Endothelial cell of umbilical vein (primary cell): ENCODE data around the gene ZNF556. TPM values are rescaled to one million over a fixed set of nuclear protein-coding genes. Genes with fewer than 3 reads are reported as not detected.

ENCODE experiments used
- BruUV-seq: library from RNA; stranded (reverse); fragments of 400-500 nt; replicated peaks from 2 replicates; lab custom pipeline; 2021; lab: Mats Ljungman, UMichigan
- CTCF ChIA-PET: fragments of 300-600, 350-600 bp; sonication (Branson Sonifier 250); formaldehyde crosslinking; loops from one replicate; lab custom pipeline; 2021; ENCODE audit warnings: antibody characterized with exemption, inconsistent platforms; lab: Charles Lee
- POLR2A ChIA-PET: fragments of 300-600, 350-600 bp; sonication (Branson Sonifier 250); formaldehyde crosslinking; loops from one replicate; lab custom pipeline; 2021; ENCODE audit warnings: antibody characterized with exemption, inconsistent platforms; lab: Charles Lee
- DNase-seq: peaks from one replicate; pipeline ENCODE4 v3.0.0-alpha.2; 2011; ENCODE audit warnings: low read depth, low spot score
- FAIRE-seq: peaks from 2 replicates; lab custom pipeline; 2011; peaks lifted over from hg19 to GRCh38; lab: Jason Lieb, UNC
- H2AFZ ChIP-seq: 2 replicates; pipeline ENCODE4 v1.6.0; 2012; ENCODE audit warnings: low read depth, low read length, control low read depth, inconsistent platforms
- H3K27ac ChIP-seq: 2 replicates; pipeline ENCODE4 v1.5.1; 2011; ENCODE audit warnings: low read depth, mild to moderate bottlenecking, control low read depth, low read length, moderate library complexity; ENCODE audit not compliant: insufficient read depth
- H3K27me3 ChIP-seq, 2 experiments: 2 replicates each; pipeline versions ENCODE4 v1.6.0 to v1.6.1; 2011; ENCODE audit warnings: low read length in 2 of 2, mixed read lengths in 1 of 2; ENCODE audit not compliant: control insufficient read depth in 2 of 2, insufficient read depth in 2 of 2
- H3K36me3 ChIP-seq, 2 experiments: 2 replicates in 1 of 2; 3 replicates in 1 of 2; pipeline ENCODE4 v1.5.1; 2011; ENCODE audit warnings: low read length in 2 of 2, mild to moderate bottlenecking in 1 of 2, moderate library complexity in 1 of 2; ENCODE audit not compliant: control insufficient read depth in 2 of 2, insufficient read depth in 2 of 2; ENCODE audit errors: extremely low read depth in 1 of 2
- H3K4me1 ChIP-seq: 3 replicates; pipeline ENCODE4 v1.5.1; 2011; ENCODE audit warnings: mild to moderate bottlenecking, low read length; ENCODE audit not compliant: control insufficient read depth, insufficient read depth; ENCODE audit errors: extremely low read depth
- H3K4me2 ChIP-seq: 2 replicates; pipeline ENCODE4 v1.6.1; 2011; ENCODE audit warnings: low read length, control low read depth, mixed read lengths; ENCODE audit not compliant: insufficient read depth
- H3K4me3 ChIP-seq, 3 experiments: fragments of 200-600 bp in 1 of 3; sonication (generic), shearing (Covaris generic) in 1 of 3; replicated peaks in 1 of 3; 2 replicates each; pipeline ENCODE4 v1.5.1; 2011 to 2016; ENCODE audit warnings: control low read depth in 3 of 3, low read length in 3 of 3, mild to moderate bottlenecking in 2 of 3, inconsistent platforms in 1 of 3, low read depth in 1 of 3, moderate library complexity in 1 of 3; ENCODE audit not compliant: insufficient read depth in 1 of 3
- H3K79me2 ChIP-seq: 2 replicates; pipeline ENCODE4 v1.6.0; 2012; ENCODE audit warnings: low read length, inconsistent platforms; ENCODE audit not compliant: control insufficient read depth, insufficient read depth
- H3K9ac ChIP-seq: replicated peaks from 2 replicates; pipeline ENCODE3; 2011; ENCODE audit warnings: low read length, control low read depth; ENCODE audit not compliant: insufficient read depth; ENCODE audit errors: extremely low read depth
- H3K9me1 ChIP-seq: replicated peaks from 3 replicates; pipeline ENCODE4 v1.6.0; 2011; ENCODE audit warnings: mild to moderate bottlenecking, low read length; ENCODE audit not compliant: control insufficient read depth, insufficient read depth; ENCODE audit errors: extremely low read depth
- H3K9me3 ChIP-seq: replicated peaks from 2 replicates; pipeline ENCODE4 v1.5.1; 2012; ENCODE audit warnings: low read length, inconsistent platforms; ENCODE audit not compliant: control insufficient read depth, insufficient read depth
- H4K20me1 ChIP-seq: replicated peaks from 2 replicates; pipeline ENCODE3; 2011; ENCODE audit warnings: mild to moderate bottlenecking, low read length; ENCODE audit not compliant: control insufficient read depth, insufficient read depth; ENCODE audit errors: extremely low read depth
- CTCF ChIP-seq, 2 donors: IDR thresholded peaks; 1 replicate in 1 of 2; 2 replicates in 1 of 2; pipeline ENCODE4 v1.5.1; 2011; ENCODE audit warnings: low read length in 2 of 2, mild to moderate bottlenecking in 2 of 2, moderate library complexity in 2 of 2, control low read depth in 1 of 2, inconsistent platforms in 1 of 2, low read depth in 1 of 2; ENCODE audit not compliant: insufficient read depth in 1 of 2; ENCODE audit errors: extremely low read depth in 1 of 2
- FOS ChIP-seq: IDR thresholded peaks from 2 replicates; pipeline ENCODE4 v1.6.1; 2011; ENCODE audit warnings: mild to moderate bottlenecking, low read length, moderate library complexity, borderline replicate concordance; ENCODE audit not compliant: insufficient read depth
- GATA2 ChIP-seq: IDR thresholded peaks from 2 replicates; pipeline ENCODE4 v1.7.0; 2011; ENCODE audit warnings: low read depth, mild to moderate bottlenecking, moderate library complexity, mixed read lengths, low read length; ENCODE audit not compliant: insufficient read length, insufficient read depth
- MAX ChIP-seq: IDR thresholded peaks from 2 replicates; pipeline ENCODE4 v1.6.1; 2011; ENCODE audit not compliant: insufficient read depth, insufficient read length
- MYC ChIP-seq: IDR thresholded peaks from one replicate; pipeline ENCODE4 v1.6.1; 2011; ENCODE audit warnings: mild to moderate bottlenecking, low read depth, low read length
- dilution Hi-C: fragments of 300-500 bp; cut with MboI; formaldehyde crosslinking; loops from one replicate; pipeline ENCODE4 v1.15.0; 2019; ENCODE audit warnings: low sequenced_read_pairs; ENCODE audit not compliant: extremely low pct_ligation_motif_present
- intact Hi-C: fragments of 100-400 bp; cut with micrococcal nuclease; formaldehyde crosslinking; loops from one replicate; pipeline ENCODE4 v1.10.0; 2022
- polyA plus RNA-seq, 4 experiments: library from polyadenylated mRNA; depleted of rRNA in 3 of 4; stranded (reverse) in 3 of 4; unstranded in 1 of 4; fragments of >200 nt; gene quantifications; 2 replicates each; pipeline versions ENCODE4 v1.2.1 to v1.2.3, GENCODE V29; 2011 to 2012; ENCODE audit warnings: missing spikeins in 1 of 4
- total RNA-seq: library from RNA; stranded (reverse); gene quantifications from 2 replicates; pipeline ENCODE4 v1.2.3, GENCODE V29; 2021

Gene ZNF556
- total and polyA plus RNA-seq, 2 donors (not counting 3 experiments of a cell fraction or from before 2014, with no cell fraction given), result 0.01 TPM; not detected in 1

DNA sequence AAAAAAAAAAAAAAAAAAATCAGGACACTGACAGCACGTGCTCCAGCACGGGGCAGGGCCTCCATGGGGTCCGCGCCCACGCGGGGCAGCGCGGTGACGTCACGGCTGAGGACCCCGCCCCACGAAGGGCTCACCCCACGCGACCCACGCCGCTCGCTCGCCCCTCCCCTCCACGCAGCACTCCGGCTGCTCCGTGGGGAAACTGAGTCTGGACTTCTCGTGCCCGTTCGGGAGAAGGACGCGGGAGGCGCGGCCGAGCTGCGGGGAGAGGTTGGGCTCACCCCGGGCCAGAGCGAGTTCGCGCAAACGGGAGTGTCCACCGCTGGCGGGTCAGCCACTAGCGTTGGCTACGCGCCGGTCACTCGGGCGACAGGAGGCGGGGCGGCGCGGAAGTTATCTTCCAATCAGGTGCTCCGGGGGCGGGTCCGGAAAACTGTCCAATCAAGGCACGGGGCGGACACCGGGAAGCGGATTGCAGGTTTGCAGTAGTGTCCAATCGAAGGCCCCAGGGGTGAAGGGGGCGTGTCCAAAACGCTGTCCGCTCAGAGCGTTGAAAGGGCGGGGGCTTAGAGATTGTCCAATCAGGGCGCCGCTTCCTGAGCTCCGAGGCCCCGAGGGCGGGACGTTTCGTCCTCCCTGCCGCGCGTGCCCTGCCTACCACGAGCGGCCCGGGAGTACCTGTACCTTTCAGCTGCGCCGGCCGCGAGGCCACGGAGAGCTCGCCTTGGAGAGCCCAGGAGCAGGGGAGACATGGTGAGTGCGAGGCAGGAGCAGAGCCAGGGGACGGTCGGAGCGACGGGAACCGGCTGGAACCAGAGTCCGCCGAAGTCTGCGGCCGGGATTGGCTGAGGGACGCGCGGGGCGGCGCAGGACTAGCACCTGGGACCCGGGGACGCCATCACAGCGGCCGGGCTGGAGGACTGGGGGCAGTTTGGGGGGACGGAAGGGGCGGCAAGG lies 33.4 kb downstream of the ZNF556 start, which contains the start of gene ZNF57:
Gene ZNF57 (plus strand): TSS at position 633 of the 957 bp plus-strand sequence. CDS start 118 bp downstream, at position 751.
- peak within 1 kb of the TSS; percentile 56 for H3K9ac ChIP-seq
- intact Hi-C loops (loop anchor here (1.0 to 5.0 kb wide), 4 partner anchors 45 to 202 kb away; partner anchors contain the start of gene ZNF555), dilution Hi-C loops (no loop called here)
- CTCF ChIA-PET, result interaction anchor here (0.9 to 1.4 kb wide), 7 partner anchors 9 to 208 kb away, joined by 3 to 13 read pairs (median 4); no protein-coding TSS in a partner anchor
- TF ChIP-seq MYC (no peak), CTCF (IDR thresholded peaks at IDR 0.05; ENCODE audit: extremely low read depth in 1 of 2, insufficient read depth in 1 of 2, low read depth in 1 of 2, low read length in 2 of 2) (no peak), MAX (peak; percentile 35), FOS (no peak), GATA2 (no peak)
- H3K9me1 ChIP-seq, result no peaks in the 10 kb centered on the region
- no peaks in the 10 kb centered on the region for H3K36me3 ChIP-seq
- no TSS peak for BruUV-seq
- peak within 1 kb of the TSS; percentile 41 for H3K4me2 ChIP-seq
- H3K79me2 ChIP-seq, result peaks cover 10% of the 10 kb centered on the region
- no peaks in the 10 kb centered on the region for H3K27me3 ChIP-seq
- peak; percentile 97 for FAIRE-seq
- POLR2A ChIA-PET, result interaction anchor here (0.6 to 1.4 kb wide), 3 partner anchors 49 to 328 kb away, joined by 3 to 8 read pairs (median 3); no protein-coding TSS in a partner anchor
- H3K4me3 ChIP-seq, result peak within 1 kb of the TSS; percentile 14 to 97 (median 58)
- H3K27ac ChIP-seq, result peak within 1 kb of the TSS; percentile 34
- no peaks in the 10 kb centered on the region for H4K20me1 ChIP-seq
- H3K4me1 ChIP-seq, result no peaks in the 10 kb centered on the region
- H2AFZ ChIP-seq, result peak within 1 kb of the TSS; percentile 88
- peak; percentile 99 for DNase-seq
- peaks cover 5% of the 10 kb centered on the region for H3K9me3 ChIP-seq
